Uterus (tissue), 2 donors: ENCODE measurements around the gene KIRREL3.

ENCODE experiments used
- CTCF ChIP-seq, 4 experiments: fragments of 200-600 bp in 2 of 4; fragments of 450-650 bp in 2 of 4; sonication (generic) in 2 of 4; IDR thresholded peaks; one replicate each; pipeline ENCODE4 v1.5.1; 2016 to 2019; ENCODE audit warnings: antibody characterized with exemption in 4 of 4, mild to moderate bottlenecking in 2 of 4, moderate library complexity in 1 of 4
- POLR2A ChIP-seq, 2 donors: fragments of 450-650 bp; IDR thresholded peaks; one replicate each; pipeline ENCODE4 v1.6.1; 2016; ENCODE audit warnings: antibody characterized with exemption in 2 of 2, mild to moderate bottlenecking in 1 of 2, moderate library complexity in 1 of 2

DNA sequence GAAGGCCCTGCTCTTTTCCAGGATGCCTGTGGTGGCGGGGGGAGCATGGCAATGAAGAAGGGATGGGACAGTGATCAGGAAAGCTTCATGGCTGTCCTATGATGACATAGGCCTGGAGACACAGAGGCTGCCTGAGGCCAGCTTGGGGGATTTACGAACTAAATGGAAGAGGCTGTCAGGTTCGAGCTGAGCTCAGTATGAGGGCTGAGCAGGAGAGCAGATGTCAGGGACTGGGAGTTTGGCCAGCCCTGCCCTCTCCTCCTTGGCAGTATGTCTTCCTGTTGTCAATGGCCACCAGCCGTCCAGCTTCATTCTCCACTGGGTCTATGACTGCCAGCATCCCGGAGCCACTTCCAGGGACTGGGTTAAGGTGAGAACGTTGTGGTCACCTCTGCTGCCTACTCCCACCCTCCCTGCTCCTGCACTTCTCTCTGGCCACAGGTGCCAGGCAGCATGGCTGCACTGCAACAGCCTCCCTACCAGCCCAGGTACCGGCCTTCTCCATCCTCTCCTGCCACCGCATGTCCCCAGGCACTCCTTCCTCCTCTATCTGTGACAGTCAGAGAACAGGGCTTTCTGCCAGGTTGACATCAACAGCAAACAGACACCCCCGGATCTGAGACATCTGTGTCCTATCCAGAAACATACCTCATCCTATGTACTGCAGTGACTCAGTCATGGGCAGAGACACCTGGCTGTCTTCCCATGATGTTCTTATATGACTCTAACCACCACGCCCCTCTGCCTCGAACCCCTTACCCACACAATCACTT, 75.1 kb downstream of the KIRREL3 start:
- TF ChIP-seq CTCF (IDR thresholded peaks at IDR 0.05) (no peak), POLR2A (IDR thresholded peaks at IDR 0.05) (no peak)
